Kidney epithelial cell (primary cell): ENCODE data around the gene RAP1A. TPM values are rescaled to one million over a fixed set of nuclear protein-coding genes. Genes with fewer than 3 reads are reported as not detected.

Experiments
- DNase-seq: peaks from one replicate; pipeline ENCODE4 v3.0.0-alpha.2; 2010; ENCODE audit warnings: low read depth
- H3K27me3 ChIP-seq: 2 replicates; pipeline ENCODE4 v1.6.0; 2011; ENCODE audit warnings: low read length; ENCODE audit not compliant: control insufficient read depth, insufficient read depth
- H3K36me3 ChIP-seq: 2 replicates; pipeline ENCODE4 v1.5.1; 2011; ENCODE audit warnings: low read length; ENCODE audit not compliant: control insufficient read depth, insufficient read depth
- H3K4me3 ChIP-seq: 2 replicates; pipeline ENCODE4 v1.5.1; 2011; ENCODE audit warnings: low read depth, mild to moderate bottlenecking, control low read depth, low read length
- total RNA-seq: library from RNA; depleted of rRNA; stranded (reverse); fragments of >200 nt; gene quantifications from 2 replicates; pipeline ENCODE4 v1.2.3, GENCODE V29; 2015
- TF ChIP-seq, protein P1 (sequence below): IDR thresholded peaks from 2 replicates; pipeline ENCODE4 v1.5.1; 2011; ENCODE audit warnings: mild to moderate bottlenecking, moderate library complexity, low read length, control low read depth, inconsistent platforms; ENCODE audit not compliant: insufficient read depth, poor library complexity, severe bottlenecking

Gene RAP1A
- total RNA-seq, 1 donor from 2014 or later, result 39.2 TPM

GRCh38 chr1:111704776-111705175, 85.2 kb downstream of the RAP1A start:
- TF ChIP-seq, protein P1, sequence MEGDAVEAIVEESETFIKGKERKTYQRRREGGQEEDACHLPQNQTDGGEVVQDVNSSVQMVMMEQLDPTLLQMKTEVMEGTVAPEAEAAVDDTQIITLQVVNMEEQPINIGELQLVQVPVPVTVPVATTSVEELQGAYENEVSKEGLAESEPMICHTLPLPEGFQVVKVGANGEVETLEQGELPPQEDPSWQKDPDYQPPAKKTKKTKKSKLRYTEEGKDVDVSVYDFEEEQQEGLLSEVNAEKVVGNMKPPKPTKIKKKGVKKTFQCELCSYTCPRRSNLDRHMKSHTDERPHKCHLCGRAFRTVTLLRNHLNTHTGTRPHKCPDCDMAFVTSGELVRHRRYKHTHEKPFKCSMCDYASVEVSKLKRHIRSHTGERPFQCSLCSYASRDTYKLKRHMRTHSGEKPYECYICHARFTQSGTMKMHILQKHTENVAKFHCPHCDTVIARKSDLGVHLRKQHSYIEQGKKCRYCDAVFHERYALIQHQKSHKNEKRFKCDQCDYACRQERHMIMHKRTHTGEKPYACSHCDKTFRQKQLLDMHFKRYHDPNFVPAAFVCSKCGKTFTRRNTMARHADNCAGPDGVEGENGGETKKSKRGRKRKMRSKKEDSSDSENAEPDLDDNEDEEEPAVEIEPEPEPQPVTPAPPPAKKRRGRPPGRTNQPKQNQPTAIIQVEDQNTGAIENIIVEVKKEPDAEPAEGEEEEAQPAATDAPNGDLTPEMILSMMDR, result no peak

DNA sequence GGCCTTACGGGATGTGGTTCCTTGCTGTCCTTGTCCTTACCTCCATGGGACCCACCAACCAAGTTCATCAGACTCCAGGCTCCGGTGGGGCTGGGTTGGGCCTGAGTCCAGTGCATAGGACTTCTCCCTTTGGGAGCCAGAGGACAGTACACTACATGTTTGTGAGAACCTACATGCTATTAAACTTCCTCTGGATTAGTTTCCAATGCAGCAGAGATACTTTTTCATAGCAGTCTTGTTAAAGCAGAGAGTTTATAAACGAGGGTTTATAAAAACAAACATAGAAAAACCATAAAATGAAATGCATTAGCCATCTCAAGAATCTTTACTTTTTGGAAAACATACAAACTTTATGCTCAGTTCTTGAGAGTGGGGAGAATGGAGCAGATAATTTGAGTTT, 86.3 kb downstream of the RAP1A start:
- Histone ChIP-seq H3K27me3 (no peaks in the 10 kb centered on the region), H3K36me3 (no peaks in the 10 kb centered on the region), H3K4me3 (no peak overlapping the region)
- DNase-seq, result no peak
- TF ChIP-seq, protein P1, result no peak

More at GRCh38 chr1:111704776-111705175, 85.2 kb downstream of the RAP1A start:
- H3K4me3 ChIP-seq, result no peak overlapping the region
- no peaks in the 10 kb centered on the region for H3K27me3 ChIP-seq
- no peaks in the 10 kb centered on the region for H3K36me3 ChIP-seq
- peak; percentile 12 for DNase-seq

- Histone ChIP-seq H3K4me3 (no peak overlapping the region), H3K36me3 (no peaks in the 10 kb centered on the region), H3K27me3 (no peaks in the 10 kb centered on the region)
- DNase-seq, result no peak
- TF ChIP-seq, protein P1, result no peak
These were observed 87.3 kb downstream of the RAP1A start for GRCh38 chr1:111706921-111707320.

GRCh38 chr1:111707906-111708305, 88.3 kb downstream of the RAP1A start:
- H3K27me3 ChIP-seq, result no peaks in the 10 kb centered on the region
- DNase-seq, result no peak
- no peak overlapping the region for H3K4me3 ChIP-seq
- TF ChIP-seq, protein P1, result no peak
- no peaks in the 10 kb centered on the region for H3K36me3 ChIP-seq

GRCh38 chr1:111709986-111710385, 90.4 kb downstream of the RAP1A start:
- no peak for DNase-seq
- Histone ChIP-seq H3K4me3 (no peak overlapping the region), H3K27me3 (no peaks in the 10 kb centered on the region), H3K36me3 (no peaks in the 10 kb centered on the region)
- TF ChIP-seq, protein P1, result no peak

DNA sequence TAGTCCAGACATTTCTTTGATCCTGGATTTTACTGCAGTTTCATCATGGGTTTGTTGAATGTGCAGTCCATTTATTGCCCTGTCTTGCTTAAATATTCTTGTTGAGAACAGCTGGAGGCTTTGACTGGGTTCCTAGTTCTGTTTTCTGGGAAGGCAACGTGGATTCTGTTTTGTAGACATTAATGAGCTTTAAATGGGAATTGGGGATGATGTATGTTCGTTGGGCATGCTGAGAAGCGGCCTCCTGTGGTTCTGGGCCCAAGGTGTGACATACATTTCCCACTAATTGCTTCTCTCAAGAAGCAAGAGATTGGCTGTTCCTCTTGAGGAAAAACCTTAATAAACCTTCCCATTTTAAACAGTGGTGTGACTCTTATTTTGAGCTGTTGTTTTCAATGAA, 96.7 kb downstream of the RAP1A start:
- no peak for DNase-seq
- TF ChIP-seq, protein P1, result no peak

More for the DNA sequence above, 96.7 kb downstream of the RAP1A start:
- Histone ChIP-seq H3K4me3 (no peak overlapping the region), H3K27me3 (no peaks in the 10 kb centered on the region), H3K36me3 (no peaks in the 10 kb centered on the region)
